Measurements from ENCODE around the gene PACSIN2.
A peak's percentile ranks its signal among the peaks of the same experiment; 100 is the strongest.

The PACSIN2 gene

DNA sequence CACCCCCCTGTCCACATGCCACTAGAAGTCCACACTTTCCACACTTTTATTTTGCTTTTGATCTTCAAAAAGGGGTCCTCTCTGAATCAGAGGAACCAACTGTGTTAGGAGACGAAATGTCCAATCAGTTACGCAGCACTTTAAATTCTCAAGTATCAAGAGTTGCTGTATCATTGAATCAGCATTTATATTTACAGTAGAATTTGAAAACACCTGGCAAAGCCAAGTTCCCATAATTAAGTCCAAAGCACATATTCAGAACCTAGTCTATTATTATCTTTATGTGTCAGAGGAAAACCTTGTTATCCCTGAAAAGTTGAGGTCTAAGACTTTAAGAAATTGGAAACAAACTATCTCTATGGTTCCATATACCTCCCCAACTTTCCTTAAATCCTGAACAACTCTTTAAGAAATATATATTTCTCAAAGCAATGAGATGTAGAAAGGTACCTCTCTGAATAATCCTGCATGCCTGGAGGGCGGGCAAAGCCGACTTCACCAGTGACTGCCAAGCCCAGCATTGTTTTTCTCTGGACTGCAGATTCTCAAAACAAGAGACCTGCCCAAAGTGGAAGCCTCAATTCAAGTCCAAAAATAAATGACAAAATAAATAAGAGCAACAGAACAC, 82.0 kb downstream of the PACSIN2 start:
- DNase-seq (ENCODE audit: low read depth): no peak
- TF ChIP-seq, protein P1, sequence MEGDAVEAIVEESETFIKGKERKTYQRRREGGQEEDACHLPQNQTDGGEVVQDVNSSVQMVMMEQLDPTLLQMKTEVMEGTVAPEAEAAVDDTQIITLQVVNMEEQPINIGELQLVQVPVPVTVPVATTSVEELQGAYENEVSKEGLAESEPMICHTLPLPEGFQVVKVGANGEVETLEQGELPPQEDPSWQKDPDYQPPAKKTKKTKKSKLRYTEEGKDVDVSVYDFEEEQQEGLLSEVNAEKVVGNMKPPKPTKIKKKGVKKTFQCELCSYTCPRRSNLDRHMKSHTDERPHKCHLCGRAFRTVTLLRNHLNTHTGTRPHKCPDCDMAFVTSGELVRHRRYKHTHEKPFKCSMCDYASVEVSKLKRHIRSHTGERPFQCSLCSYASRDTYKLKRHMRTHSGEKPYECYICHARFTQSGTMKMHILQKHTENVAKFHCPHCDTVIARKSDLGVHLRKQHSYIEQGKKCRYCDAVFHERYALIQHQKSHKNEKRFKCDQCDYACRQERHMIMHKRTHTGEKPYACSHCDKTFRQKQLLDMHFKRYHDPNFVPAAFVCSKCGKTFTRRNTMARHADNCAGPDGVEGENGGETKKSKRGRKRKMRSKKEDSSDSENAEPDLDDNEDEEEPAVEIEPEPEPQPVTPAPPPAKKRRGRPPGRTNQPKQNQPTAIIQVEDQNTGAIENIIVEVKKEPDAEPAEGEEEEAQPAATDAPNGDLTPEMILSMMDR (IDR thresholded peaks at IDR 0.05; ENCODE audit: low read depth, low read length, missing control alignments): no peak
- peak overlapping the region; percentile 24; the same call in 1 of the 2 replicates for H3K4me3 ChIP-seq (ENCODE audit: low read depth, low read length)

DNA sequence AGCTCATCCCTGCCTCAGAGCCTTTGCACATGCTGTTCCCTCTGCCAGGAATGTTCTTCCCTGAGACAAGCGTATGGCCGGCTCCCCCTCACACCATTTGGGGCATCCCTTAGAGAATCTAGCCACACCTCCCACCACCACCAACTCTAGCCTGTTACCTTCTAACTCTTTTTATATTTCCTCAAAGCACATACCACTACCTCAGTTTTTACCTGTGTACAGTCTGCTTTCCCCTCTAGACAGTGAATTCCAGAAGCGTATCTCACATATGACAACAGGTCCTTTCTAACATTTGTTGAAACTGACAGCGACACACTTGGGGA, 82.8 kb downstream of the PACSIN2 start:
- peak overlapping the region; percentile 17 for H3K4me3 ChIP-seq (ENCODE audit: low read depth, low read length)
- no peak for DNase-seq (ENCODE audit: low read depth)
- TF ChIP-seq, protein P1 (IDR thresholded peaks at IDR 0.05; ENCODE audit: low read depth, low read length, missing control alignments): no peak

DNA sequence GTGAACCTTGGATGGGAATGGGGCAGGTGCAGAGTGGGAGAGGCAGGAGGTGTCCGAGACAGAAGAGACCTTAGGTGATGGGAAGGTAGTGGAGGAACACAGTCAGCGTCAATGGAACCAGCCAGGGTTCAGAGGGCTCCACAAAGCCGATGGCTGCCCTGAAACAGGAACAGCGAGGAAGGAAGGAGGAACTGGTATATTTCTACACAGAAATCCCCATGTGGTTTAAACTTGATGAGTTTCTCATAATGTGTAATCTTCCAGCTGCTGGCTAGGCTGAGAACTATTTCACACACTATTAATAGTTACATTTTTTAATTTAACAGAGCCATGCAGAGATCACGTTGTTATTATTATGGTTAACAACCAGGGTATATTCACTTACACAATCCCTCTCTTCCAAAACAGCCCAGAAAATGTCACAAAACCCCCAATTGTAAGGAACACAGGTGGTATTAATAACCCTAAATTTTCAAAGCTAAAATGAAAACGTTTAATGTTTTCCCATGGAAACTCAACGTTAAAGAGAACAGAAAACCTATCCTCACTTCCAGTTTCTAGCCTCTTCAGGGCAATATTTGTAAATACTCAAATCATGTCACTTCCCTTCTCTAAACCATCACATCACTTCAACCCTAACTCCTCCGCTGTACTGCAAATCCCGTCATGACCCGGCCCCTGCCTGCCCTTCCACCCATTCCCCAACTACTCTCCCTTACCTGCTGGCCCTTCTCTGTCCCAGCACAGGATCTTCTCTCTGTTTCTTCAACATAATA, 83.3 kb downstream of the PACSIN2 start:
- TF ChIP-seq, protein P1 (IDR thresholded peaks at IDR 0.05; ENCODE audit: low read depth, low read length, missing control alignments): no peak
- DNase-seq (ENCODE audit: low read depth): no peak
- H3K4me3 ChIP-seq (ENCODE audit: low read depth, low read length): peak overlapping the region; percentile 28

DNA sequence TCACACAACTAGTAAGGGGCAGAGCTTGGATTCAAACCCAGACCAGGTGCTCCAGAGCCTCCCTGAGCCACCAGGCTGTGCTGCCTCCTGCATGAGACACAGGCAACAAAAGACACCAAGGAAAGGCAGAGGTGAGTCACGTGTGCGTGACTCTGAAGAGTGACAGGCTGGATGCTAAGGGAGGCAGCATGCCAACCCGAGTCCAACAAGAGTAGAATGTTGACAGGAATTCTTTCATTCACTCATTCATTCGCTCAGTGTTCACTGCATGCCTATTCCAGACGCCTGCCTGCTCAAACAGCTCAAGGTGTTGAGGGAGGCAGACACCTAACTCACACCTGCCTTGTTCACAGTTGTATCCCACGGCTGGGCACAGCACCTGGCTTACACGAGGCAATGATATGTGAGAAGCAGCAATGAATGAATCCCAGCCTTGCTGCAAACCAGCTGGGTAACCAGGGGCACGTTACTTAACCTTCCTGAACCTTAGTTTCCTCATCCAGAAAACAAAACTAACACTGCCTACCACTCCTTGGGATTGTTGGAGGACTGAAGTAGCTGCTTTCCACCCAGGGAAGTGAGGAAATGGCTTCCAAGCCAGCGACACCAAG, 84.0 kb downstream of the PACSIN2 start:
- H3K4me3 ChIP-seq (ENCODE audit: low read depth, low read length): peak overlapping the region; percentile 28; the same call in 1 of the 2 replicates
- TF ChIP-seq, protein P1 (IDR thresholded peaks at IDR 0.05; ENCODE audit: low read depth, low read length, missing control alignments): no peak
- DNase-seq (ENCODE audit: low read depth): no peak

DNA sequence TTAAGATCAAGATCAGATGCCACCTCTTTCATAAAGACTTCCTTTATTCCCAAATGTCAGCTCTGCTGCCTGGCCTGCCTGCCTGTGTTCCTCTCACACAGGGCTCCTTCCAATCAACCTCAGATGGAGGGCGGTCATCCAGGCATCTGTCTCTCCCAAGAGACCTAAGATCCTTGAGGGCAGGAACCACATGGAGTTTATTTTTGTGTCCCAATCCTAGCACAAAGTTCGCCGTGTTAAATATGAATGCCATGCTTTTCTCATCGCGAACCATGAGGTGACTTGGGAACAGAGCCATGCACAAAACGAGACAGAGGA, 85.2 kb downstream of the PACSIN2 start:
- no peak overlapping the region for H3K4me3 ChIP-seq (ENCODE audit: low read depth, low read length)
- DNase-seq (ENCODE audit: low read depth): no peak
- TF ChIP-seq, protein P1 (IDR thresholded peaks at IDR 0.05; ENCODE audit: low read depth, low read length, missing control alignments): no peak

DNA sequence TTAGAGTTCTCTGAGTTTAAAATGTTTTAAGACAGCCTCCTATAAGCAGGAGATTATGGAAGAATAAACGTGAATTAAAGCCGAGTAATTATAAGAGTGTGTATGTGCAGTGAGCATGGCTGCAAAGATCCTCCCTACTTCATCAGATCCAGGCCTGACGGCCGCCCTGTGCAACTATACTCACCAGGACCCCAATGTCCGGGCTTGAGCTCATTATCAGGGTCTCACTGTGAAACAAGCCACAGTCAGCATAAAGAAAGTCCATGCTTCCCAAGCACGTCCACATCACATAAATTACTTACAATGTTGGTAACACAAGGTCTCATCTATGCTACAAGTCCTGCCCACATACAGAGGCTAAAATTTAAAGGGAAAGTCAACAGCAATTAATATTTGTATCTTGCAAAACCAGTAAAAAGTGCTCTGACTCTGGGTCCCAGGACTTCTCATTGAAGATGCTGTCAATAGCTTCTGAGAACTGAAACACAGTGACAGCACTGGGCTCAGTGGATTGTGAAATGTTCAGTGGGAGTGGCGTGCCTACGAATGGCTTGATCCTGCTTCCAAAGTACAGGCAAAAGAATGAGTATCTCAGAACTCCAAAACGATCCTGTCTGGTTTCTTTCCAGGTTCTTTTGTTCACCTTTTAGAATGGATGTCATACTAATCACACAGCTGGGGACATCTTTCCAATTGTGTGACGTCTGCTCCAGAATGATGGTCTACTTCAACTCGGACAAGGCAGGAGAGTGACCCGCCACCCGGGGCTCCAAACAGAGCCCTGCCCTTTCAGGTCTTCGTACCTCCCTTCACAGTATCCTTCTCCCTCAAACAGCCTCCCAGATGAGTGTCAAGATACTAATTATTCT, 85.7 kb downstream of the PACSIN2 start:
- no peak for DNase-seq (ENCODE audit: low read depth)
- H3K4me3 ChIP-seq (ENCODE audit: low read depth, low read length): no peak overlapping the region

More for the DNA sequence above, 85.7 kb downstream of the PACSIN2 start:
- TF ChIP-seq, protein P1 (IDR thresholded peaks at IDR 0.05; ENCODE audit: low read depth, low read length, missing control alignments): no peak

Data from GM12864 (cell line).